ENCODE data around the gene CAPZB. TPM values are rescaled to one million over a fixed set of nuclear protein-coding genes. Genes with fewer than 3 reads are reported as not detected.

The CAPZB gene
- total RNA-seq, 1 donor from 2014 or later: 291 TPM

DNA sequence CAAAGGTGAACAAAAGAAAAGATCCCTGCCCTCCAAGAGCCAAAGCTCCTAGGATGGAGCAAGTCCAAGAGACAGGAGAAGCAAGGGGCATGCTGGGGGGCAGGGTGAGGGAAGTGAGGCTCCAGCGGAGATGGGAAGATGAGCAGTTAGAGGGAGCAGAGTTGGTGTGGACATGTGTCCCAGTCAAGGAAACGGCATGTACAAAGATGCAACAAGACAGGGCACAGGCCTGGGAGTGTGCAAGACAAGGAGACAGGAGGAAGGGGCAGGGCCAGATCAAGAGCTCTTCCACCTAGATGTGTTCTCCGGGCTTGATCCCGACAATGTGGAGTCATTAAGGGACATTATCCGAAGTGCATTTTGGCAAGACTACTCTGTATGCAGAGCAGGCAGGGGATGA lies 82.1 kb downstream of the CAPZB start:
- Mint-ChIP-seq H3K36me3 (ENCODE audit: low read depth) (peaks cover 22% of the 10 kb centered on the region), H3K27ac (no peak overlapping the region), H3K27me3 (no peaks in the 10 kb centered on the region), H3K9me3 (no peaks in the 10 kb centered on the region), H3K4me3 (no peak overlapping the region), H3K4me1 (peaks cover 38% of the 10 kb centered on the region)
- DNase-seq: no peak
- intact Hi-C loops (cut with micrococcal nuclease): no loop called here

- no peaks in the 10 kb centered on the region for H3K27me3 Mint-ChIP-seq
- H3K9me3 Mint-ChIP-seq: no peaks in the 10 kb centered on the region
- no peak for DNase-seq
- no peak overlapping the region for H3K27ac Mint-ChIP-seq
- peaks cover 22% of the 10 kb centered on the region for H3K36me3 Mint-ChIP-seq (ENCODE audit: low read depth)
- H3K4me3 Mint-ChIP-seq: no peak overlapping the region
- H3K4me1 Mint-ChIP-seq: peaks cover 35% of the 10 kb centered on the region
- intact Hi-C loops (cut with micrococcal nuclease): no loop called here
Measured at GRCh38 chr1:19402031-19402813, 83.1 kb downstream of the CAPZB start.

- Mint-ChIP-seq H3K4me1 (peaks cover 31% of the 10 kb centered on the region), H3K27me3 (no peaks in the 10 kb centered on the region), H3K9me3 (no peaks in the 10 kb centered on the region), H3K36me3 (ENCODE audit: low read depth) (peaks cover 21% of the 10 kb centered on the region), H3K27ac (no peak overlapping the region), H3K4me3 (no peak overlapping the region)
- intact Hi-C loops (cut with micrococcal nuclease): no loop called here
- DNase-seq: no peak
Measured at GRCh38 chr1:19401535-19401889, 83.8 kb downstream of the CAPZB start.

- no peaks in the 10 kb centered on the region for H3K27me3 Mint-ChIP-seq
- DNase-seq: no peak
- H3K9me3 Mint-ChIP-seq: no peaks in the 10 kb centered on the region
- H3K4me3 Mint-ChIP-seq: no peak overlapping the region
- peak overlapping the region; percentile 16 for H3K27ac Mint-ChIP-seq
- H3K4me1 Mint-ChIP-seq: peaks cover 31% of the 10 kb centered on the region
- peaks cover 21% of the 10 kb centered on the region for H3K36me3 Mint-ChIP-seq (ENCODE audit: low read depth)
- intact Hi-C loops (cut with micrococcal nuclease): no loop called here
Measured at GRCh38 chr1:19400875-19401534, 84.3 kb downstream of the CAPZB start.

DNA sequence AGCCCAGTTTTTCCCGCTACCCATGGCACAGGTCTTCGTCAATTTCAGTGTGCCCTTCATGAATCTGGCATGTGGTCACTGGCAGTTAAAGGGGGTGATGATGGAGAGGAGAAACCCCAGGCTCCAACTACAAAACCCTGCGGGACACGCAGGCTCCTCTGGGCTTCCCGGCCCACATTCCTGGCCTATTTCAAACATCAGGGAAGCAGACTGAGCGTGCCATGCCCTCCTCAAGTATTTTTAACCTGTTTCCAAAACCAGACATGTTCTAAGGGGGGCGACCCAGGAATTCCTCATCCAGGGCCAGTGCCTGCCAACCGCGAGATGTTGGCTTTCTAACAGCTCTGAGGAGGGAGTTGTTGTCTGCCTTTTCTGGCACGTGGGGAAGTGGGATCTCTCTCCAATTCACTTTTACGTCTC lies 85.1 kb downstream of the CAPZB start:
- DNase-seq: no peak
- H3K36me3 Mint-ChIP-seq (ENCODE audit: low read depth): peaks cover 22% of the 10 kb centered on the region
- intact Hi-C loops (cut with micrococcal nuclease): no loop called here
- H3K4me1 Mint-ChIP-seq: peaks cover 35% of the 10 kb centered on the region
- no peak overlapping the region for H3K4me3 Mint-ChIP-seq
- no peak overlapping the region for H3K27ac Mint-ChIP-seq
- H3K27me3 Mint-ChIP-seq: no peaks in the 10 kb centered on the region
- no peaks in the 10 kb centered on the region for H3K9me3 Mint-ChIP-seq

DNA sequence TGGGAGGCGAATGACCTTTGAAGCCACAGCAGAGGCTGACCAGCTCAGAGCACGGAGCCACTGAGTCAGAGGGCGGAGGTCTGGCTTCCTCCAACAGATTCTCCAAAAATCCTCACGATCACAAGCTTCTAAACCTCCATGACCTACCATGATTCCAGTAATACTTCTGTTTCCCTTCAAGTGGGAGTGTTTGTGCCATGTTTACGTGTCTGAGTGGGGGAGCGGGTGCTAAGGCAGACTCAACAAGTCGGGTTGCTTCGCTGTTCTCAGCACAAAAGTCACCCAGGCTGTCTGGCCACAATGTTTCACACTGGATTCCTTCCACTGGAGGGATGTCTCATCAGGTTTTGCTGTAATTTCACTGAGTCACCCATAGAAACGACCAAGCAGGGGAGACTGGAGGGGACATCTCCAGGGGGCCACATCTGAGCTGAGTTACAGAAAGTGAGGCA lies 87.0 kb downstream of the CAPZB start:
- Mint-ChIP-seq H3K4me1 (peaks cover 34% of the 10 kb centered on the region), H3K9me3 (no peaks in the 10 kb centered on the region), H3K36me3 (ENCODE audit: low read depth) (peaks cover 16% of the 10 kb centered on the region), H3K27ac (peak overlapping the region; percentile 81), H3K4me3 (no peak overlapping the region), H3K27me3 (no peaks in the 10 kb centered on the region)
- intact Hi-C loops (cut with micrococcal nuclease): no loop called here
- no peak for DNase-seq

GRCh38 chr1:19397217-19397945 lies 88.0 kb downstream of the CAPZB start:
- peaks cover 12% of the 10 kb centered on the region for H3K36me3 Mint-ChIP-seq (ENCODE audit: low read depth)
- peak overlapping the region; percentile 71 for H3K27ac Mint-ChIP-seq
- H3K4me1 Mint-ChIP-seq: peaks cover 34% of the 10 kb centered on the region
- intact Hi-C loops (cut with micrococcal nuclease): no loop called here
- H3K9me3 Mint-ChIP-seq: no peaks in the 10 kb centered on the region
- no peak overlapping the region for H3K4me3 Mint-ChIP-seq
- no peaks in the 10 kb centered on the region for H3K27me3 Mint-ChIP-seq
- no peak for DNase-seq

DNA sequence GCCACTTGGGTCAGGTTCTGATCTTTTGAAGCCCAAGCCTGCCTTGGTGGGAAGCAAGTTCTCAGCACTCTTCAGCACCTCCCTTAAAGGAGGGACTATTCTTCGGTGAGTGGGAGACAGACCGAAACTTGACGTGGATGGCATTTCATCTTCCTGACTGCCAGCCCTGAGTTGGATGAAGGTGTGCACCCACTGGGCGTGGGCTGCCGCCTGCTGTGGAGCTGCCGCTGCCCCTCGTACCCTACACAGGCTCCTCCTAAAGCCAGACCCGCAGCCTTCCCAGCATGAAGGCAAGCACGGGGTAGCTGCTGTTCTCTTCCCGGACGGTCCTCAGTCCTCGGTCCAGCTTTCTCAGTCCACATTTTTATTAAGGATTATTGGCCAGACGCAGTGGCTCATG lies 89.1 kb downstream of the CAPZB start:
- Mint-ChIP-seq H3K9me3 (no peaks in the 10 kb centered on the region), H3K36me3 (ENCODE audit: low read depth) (peaks cover 12% of the 10 kb centered on the region), H3K27ac (no peak overlapping the region), H3K4me1 (peaks cover 41% of the 10 kb centered on the region), H3K27me3 (no peaks in the 10 kb centered on the region), H3K4me3 (no peak overlapping the region)
- intact Hi-C loops (cut with micrococcal nuclease): no loop called here
- DNase-seq: no peak

DNA sequence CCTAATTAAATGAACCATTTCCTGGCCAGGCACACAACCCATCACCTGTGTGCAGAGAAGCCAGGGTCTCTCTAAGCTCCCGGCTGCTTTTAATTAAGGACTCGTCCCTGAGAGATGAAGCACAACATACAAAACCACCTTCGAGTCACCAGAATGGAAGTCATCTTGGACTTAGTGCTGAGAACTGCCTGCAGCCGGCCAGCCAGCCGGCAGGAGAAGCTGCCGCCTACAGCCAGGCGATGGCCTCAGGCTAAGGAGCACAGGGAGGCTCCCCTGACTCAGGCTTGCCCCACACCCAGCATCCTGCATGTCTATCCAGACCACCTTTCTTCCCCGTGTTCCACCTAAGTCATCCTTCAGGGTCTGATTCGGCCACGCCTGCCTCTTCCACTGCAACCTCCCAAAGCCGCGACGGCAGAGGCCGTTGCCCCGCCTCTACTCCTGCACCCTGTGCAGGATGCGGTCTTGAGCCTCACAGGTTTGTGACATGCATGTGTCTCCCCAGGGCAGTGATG lies 89.6 kb downstream of the CAPZB start:
- no peaks in the 10 kb centered on the region for H3K27me3 Mint-ChIP-seq
- H3K4me1 Mint-ChIP-seq: peaks cover 47% of the 10 kb centered on the region
- intact Hi-C loops (cut with micrococcal nuclease): no loop called here
- peaks cover 12% of the 10 kb centered on the region for H3K36me3 Mint-ChIP-seq (ENCODE audit: low read depth)
- H3K27ac Mint-ChIP-seq: no peak overlapping the region
- DNase-seq: no peak
- H3K9me3 Mint-ChIP-seq: no peaks in the 10 kb centered on the region
- no peak overlapping the region for H3K4me3 Mint-ChIP-seq

- Mint-ChIP-seq H3K27me3 (no peaks in the 10 kb centered on the region), H3K9me3 (no peaks in the 10 kb centered on the region), H3K4me3 (no peak overlapping the region), H3K36me3 (ENCODE audit: low read depth) (peaks cover 7% of the 10 kb centered on the region), H3K27ac (peak overlapping the region; percentile 51), H3K4me1 (peaks cover 45% of the 10 kb centered on the region)
- intact Hi-C loops (cut with micrococcal nuclease): loop anchor here (5.0 kb wide), 1 partner anchor 204 kb away; a partner anchor contains a TSS
- DNase-seq: no peak
Measured at GRCh38 chr1:19393046-19393445, 92.3 kb downstream of the CAPZB start.

- peaks cover 49% of the 10 kb centered on the region for H3K4me1 Mint-ChIP-seq
- intact Hi-C loops (cut with micrococcal nuclease): loop anchor here (5.0 kb wide), 1 partner anchor 205 kb away; a partner anchor contains a TSS
- peak overlapping the region; percentile 94 for H3K27ac Mint-ChIP-seq
- peaks cover 8% of the 10 kb centered on the region for H3K36me3 Mint-ChIP-seq (ENCODE audit: low read depth)
- H3K4me3 Mint-ChIP-seq: peak overlapping the region; percentile 81
- no peak for DNase-seq
- H3K27me3 Mint-ChIP-seq: no peaks in the 10 kb centered on the region
- H3K9me3 Mint-ChIP-seq: no peaks in the 10 kb centered on the region
Measured at GRCh38 chr1:19392221-19392620, 93.1 kb downstream of the CAPZB start.

DNA sequence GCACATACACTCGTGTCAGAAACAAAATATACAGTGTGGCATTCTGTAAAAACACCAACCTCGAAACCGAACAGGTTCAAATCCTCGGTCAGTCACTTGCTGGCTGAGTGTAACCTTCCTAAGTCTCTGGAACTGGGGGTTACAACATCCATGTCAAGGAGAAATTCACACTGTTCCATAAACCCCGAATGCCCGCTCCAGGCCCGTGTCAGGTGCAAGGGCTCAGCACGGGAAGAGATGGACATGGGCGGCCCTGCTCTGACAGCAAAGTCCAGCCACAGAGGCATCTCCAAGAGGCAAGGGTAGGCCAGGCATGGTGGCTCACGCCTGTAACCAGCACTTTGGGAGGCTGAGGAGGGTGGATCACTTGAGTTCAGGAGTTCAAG lies 93.8 kb downstream of the CAPZB start:
- peak overlapping the region; percentile 94 for H3K27ac Mint-ChIP-seq
- peaks cover 8% of the 10 kb centered on the region for H3K36me3 Mint-ChIP-seq (ENCODE audit: low read depth)
- intact Hi-C loops (cut with micrococcal nuclease): loop anchor here (1.0 to 5.0 kb wide), 6 partner anchors 59 to 262 kb away; partner anchors contain the start of genes CAPZB, EMC1 and MRTO4
- H3K4me3 Mint-ChIP-seq: peak overlapping the region; percentile 81
- H3K27me3 Mint-ChIP-seq: no peaks in the 10 kb centered on the region
- no peaks in the 10 kb centered on the region for H3K9me3 Mint-ChIP-seq
- DNase-seq: no peak
- H3K4me1 Mint-ChIP-seq: peaks cover 49% of the 10 kb centered on the region

DNA sequence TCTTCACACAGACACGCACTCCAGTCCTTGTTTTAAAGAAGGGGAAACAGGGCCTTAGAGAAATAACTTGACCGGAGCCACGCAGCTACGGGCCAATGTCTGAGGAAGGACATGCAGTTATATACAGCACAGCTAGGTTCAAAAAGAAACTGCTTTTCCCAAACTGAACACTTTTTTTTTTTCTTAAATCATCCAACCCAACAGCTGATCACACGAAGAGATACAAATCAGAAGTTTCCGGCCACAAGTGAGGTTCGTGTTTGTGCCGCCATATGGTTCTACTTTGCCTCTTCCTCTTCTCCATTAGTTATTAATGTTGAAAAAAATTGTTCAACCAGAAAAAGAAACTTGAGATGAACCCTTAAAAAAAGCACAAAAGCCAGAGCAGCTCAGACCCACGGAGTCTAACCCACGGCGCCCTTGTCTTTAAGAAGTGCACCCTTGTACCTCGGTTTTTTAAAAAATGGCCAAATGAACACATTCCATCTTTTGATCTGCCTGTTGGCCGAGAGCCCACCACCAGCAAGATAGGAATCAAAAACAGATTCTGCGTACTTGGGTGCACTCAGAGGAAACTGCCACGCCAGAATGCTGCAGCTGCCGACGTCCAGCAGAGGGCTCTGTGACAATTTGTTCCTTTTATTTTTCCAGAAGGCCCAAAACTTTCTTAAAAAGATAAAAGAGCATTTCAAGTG lies 94.3 kb downstream of the CAPZB start:
- Mint-ChIP-seq H3K36me3 (ENCODE audit: low read depth) (peaks cover 8% of the 10 kb centered on the region), H3K4me1 (peaks cover 49% of the 10 kb centered on the region), H3K27ac (peak overlapping the region; percentile 94), H3K4me3 (peak overlapping the region; percentile 81), H3K27me3 (no peaks in the 10 kb centered on the region), H3K9me3 (no peaks in the 10 kb centered on the region)
- DNase-seq: peak; percentile 88
- intact Hi-C loops (cut with micrococcal nuclease): loop anchor here (1.0 to 5.0 kb wide), 6 partner anchors 59 to 262 kb away; partner anchors contain the start of genes CAPZB, EMC1 and MRTO4
